Ascending aorta (tissue), 2 donors: Measurements from ENCODE around the gene DSN1. TPM values are rescaled to one million over a fixed set of nuclear protein-coding genes. Genes with fewer than 3 reads are reported as not detected.

Experiments used
- DNase-seq, 2 donors: peaks; one replicate each; pipeline ENCODE4 v3.0.0-alpha.2; 2019; ENCODE audit warnings: low spot score in 2 of 2
- H3K27ac ChIP-seq, 2 donors: fragments of 200-600 bp; sonication (generic); one replicate each; pipeline ENCODE4 v1.5.1; 2016 to 2017; ENCODE audit warnings: mild to moderate bottlenecking in 1 of 2
- H3K27me3 ChIP-seq: fragments of 200-600 bp; sonication (generic); one replicate; pipeline ENCODE4 v1.5.1; 2017
- H3K36me3 ChIP-seq, 2 donors: fragments of 200-600 bp; sonication (generic); one replicate each; pipeline ENCODE4 v1.5.1; 2016
- H3K4me1 ChIP-seq, 2 donors: fragments of 200-600 bp; sonication (generic); one replicate each; pipeline ENCODE4 v1.5.1; 2016 to 2017; ENCODE audit warnings: mild to moderate bottlenecking in 1 of 2
- H3K4me3 ChIP-seq, 2 donors: fragments of 200-600 bp; sonication (generic); one replicate each; pipeline ENCODE4 v1.5.1; 2016 to 2017; ENCODE audit warnings: mild to moderate bottlenecking in 1 of 2
- H3K9me3 ChIP-seq, 2 donors: fragments of 200-600 bp; sonication (generic); one replicate each; pipeline ENCODE4 v1.5.1; 2016
- CTCF ChIP-seq, 3 experiments: fragments of 200-600 bp in 2 of 3; fragments of 450-650 bp in 1 of 3; sonication (generic) in 2 of 3; IDR thresholded peaks; one replicate each; pipeline ENCODE4 v1.5.1; 2016 to 2019; ENCODE audit warnings: antibody characterized with exemption in 3 of 3, mild to moderate bottlenecking in 1 of 3, moderate library complexity in 1 of 3
- intact Hi-C: fragments of 100-400 bp; cut with DNase I; formaldehyde crosslinking; loops from one replicate; pipeline ENCODE4 v1.15.1; 2023
- total RNA-seq: library from RNA; depleted of rRNA; stranded (reverse); fragments of >200 nt; gene quantifications from one replicate; pipeline ENCODE4 v1.1.0, GENCODE V29; 2016

The DSN1 gene
- total RNA-seq, 1 donor from 2014 or later = 26.9 TPM

GRCh38 chr20:36786246-36786645 lies 12.7 kb upstream of the DSN1 start:
- no peak for TF ChIP-seq CTCF (IDR thresholded peaks at IDR 0.05)

GRCh38 chr20:36785308-36785707 lies 11.7 kb upstream of the DSN1 start:
- H3K4me3 ChIP-seq = no peak overlapping the region
- peaks cover 23 to 31% of the 10 kb centered on the region in 2 donors for H3K36me3 ChIP-seq

More at GRCh38 chr20:36786246-36786645, 12.7 kb upstream of the DSN1 start:
- Histone ChIP-seq H3K27ac (no peak overlapping the region), H3K27me3 (no peaks in the 10 kb centered on the region), H3K4me1 (no peaks in the 10 kb centered on the region), H3K9me3 (no peaks in the 10 kb centered on the region), H3K36me3 (peaks cover 23 to 39% of the 10 kb centered on the region in 2 donors), H3K4me3 (no peak overlapping the region)
- DNase-seq = no peak
- intact Hi-C loops = no loop called here

GRCh38 chr20:36784900-36785299 lies 11.3 kb upstream of the DSN1 start:
- Histone ChIP-seq H3K4me1 (no peaks in the 10 kb centered on the region), H3K36me3 (peaks cover 23 to 31% of the 10 kb centered on the region in 2 donors), H3K9me3 (no peaks in the 10 kb centered on the region), H3K4me3 (no peak overlapping the region), H3K27ac (peak overlapping the region; percentile 49 to 50), H3K27me3 (no peaks in the 10 kb centered on the region)
- intact Hi-C loops = no loop called here
- DNase-seq = no peak
- TF ChIP-seq CTCF (IDR thresholded peaks at IDR 0.05) = no peak

More at GRCh38 chr20:36785308-36785707, 11.7 kb upstream of the DSN1 start:
- Histone ChIP-seq H3K9me3 (no peaks in the 10 kb centered on the region), H3K27ac (no peak overlapping the region), H3K4me1 (no peaks in the 10 kb centered on the region), H3K27me3 (no peaks in the 10 kb centered on the region)
- DNase-seq = no peak
- no peak for TF ChIP-seq CTCF (IDR thresholded peaks at IDR 0.05)
- intact Hi-C loops = no loop called here

- no peak overlapping the region for H3K4me3 ChIP-seq
- no peaks in the 10 kb centered on the region for H3K4me1 ChIP-seq
- no peak for DNase-seq
- no peak overlapping the region for H3K27ac ChIP-seq
- H3K27me3 ChIP-seq = no peaks in the 10 kb centered on the region
- TF ChIP-seq CTCF (IDR thresholded peaks at IDR 0.05) = no peak
- peaks cover 20 to 35% of the 10 kb centered on the region in 2 donors for H3K36me3 ChIP-seq
- no peaks in the 10 kb centered on the region for H3K9me3 ChIP-seq
- intact Hi-C loops = no loop called here
Measured at GRCh38 chr20:36784116-36784515, 10.6 kb upstream of the DSN1 start.

GRCh38 chr20:36779656-36780025 lies 6.1 kb upstream of the DSN1 start:
- Histone ChIP-seq H3K4me3 (no peak overlapping the region), H3K9me3 (no peaks in the 10 kb centered on the region), H3K4me1 (peaks cover 0 to 8% of the 10 kb centered on the region in 2 donors), H3K36me3 (peaks cover 11 to 14% of the 10 kb centered on the region in 2 donors), H3K27ac (no peak overlapping the region), H3K27me3 (no peaks in the 10 kb centered on the region)
- intact Hi-C loops = no loop called here
- no peak for TF ChIP-seq CTCF (IDR thresholded peaks at IDR 0.05)
- no peak for DNase-seq
